ENCODE results near the gene SNRPA.
A peak's percentile ranks its signal among the peaks of the same experiment; 100 is the strongest.
"Not testable (repeated sequence)": the region's sequence is repeated elsewhere in the genome, so short reads cannot be mapped to it uniquely, and the experiment has no call there.

SNRPA gene

GRCh38 chr19:40802300-40803169 is 51.5 kb downstream of the SNRPA start:
- peak; percentile 33 for DNase-seq

GRCh38 chr19:40803170-40803856 is 52.3 kb downstream of the SNRPA start:
- no peak for DNase-seq

- DNase-seq, result no peak
Measured at GRCh38 chr19:40803857-40804782, 53.1 kb downstream of the SNRPA start.

GRCh38 chr19:40804783-40805242 is 53.8 kb downstream of the SNRPA start:
- DNase-seq, result no peak

GRCh38 chr19:40805258-40805868 is 54.4 kb downstream of the SNRPA start:
- no peak for DNase-seq

- DNase-seq, result peak; percentile 95
Measured at GRCh38 chr19:40806423-40807146, 55.6 kb downstream of the SNRPA start.

- DNase-seq, result no peak
Measured at GRCh38 chr19:40807147-40808020, 56.4 kb downstream of the SNRPA start.

- no peak for DNase-seq
Measured at GRCh38 chr19:40808021-40808325, 57.0 kb downstream of the SNRPA start.

GRCh38 chr19:40808497-40808896 is 57.5 kb downstream of the SNRPA start:
- no peak for DNase-seq

- DNase-seq, result no peak
Measured at GRCh38 chr19:40809358-40810086, 58.5 kb downstream of the SNRPA start.

- DNase-seq, result no peak
Measured at GRCh38 chr19:40810160-40810559, 59.2 kb downstream of the SNRPA start.

GRCh38 chr19:40810649-40811408 is 59.8 kb downstream of the SNRPA start:
- DNase-seq, result peak; percentile 65

GRCh38 chr19:40811478-40812341 is 60.7 kb downstream of the SNRPA start:
- no peak for DNase-seq

GRCh38 chr19:40812571-40812970 is 61.6 kb downstream of the SNRPA start:
- not testable (repeated sequence) for DNase-seq

- no peak for DNase-seq
Measured at GRCh38 chr19:40813182-40813581, 62.2 kb downstream of the SNRPA start.

All from suppressor macrophage treated with lipopolysaccharide for 4 hours (primary cell).